Epithelial cell of esophagus (primary cell): ENCODE results near the gene SIGLEC9.
"Not testable (repeated sequence)": the region's sequence is repeated elsewhere in the genome, so short reads cannot be mapped to it uniquely, and the experiment has no call there.

ENCODE experiments used
- DNase-seq: peaks from one replicate; pipeline ENCODE4 v3.0.0; 2010; ENCODE audit warnings: low read depth
- H3K4me3 ChIP-seq: 2 replicates; pipeline ENCODE4 v1.5.1; 2011; ENCODE audit warnings: mild to moderate bottlenecking, low read length, control low read depth
- TF ChIP-seq, protein P1 (sequence below): IDR thresholded peaks from 2 replicates; pipeline ENCODE4 v1.5.1; 2011; ENCODE audit warnings: low read depth, mild to moderate bottlenecking, low read length, control low read depth, inconsistent platforms; ENCODE audit not compliant: insufficient read depth; ENCODE audit errors: missing control alignments

Gene SIGLEC9

DNA sequence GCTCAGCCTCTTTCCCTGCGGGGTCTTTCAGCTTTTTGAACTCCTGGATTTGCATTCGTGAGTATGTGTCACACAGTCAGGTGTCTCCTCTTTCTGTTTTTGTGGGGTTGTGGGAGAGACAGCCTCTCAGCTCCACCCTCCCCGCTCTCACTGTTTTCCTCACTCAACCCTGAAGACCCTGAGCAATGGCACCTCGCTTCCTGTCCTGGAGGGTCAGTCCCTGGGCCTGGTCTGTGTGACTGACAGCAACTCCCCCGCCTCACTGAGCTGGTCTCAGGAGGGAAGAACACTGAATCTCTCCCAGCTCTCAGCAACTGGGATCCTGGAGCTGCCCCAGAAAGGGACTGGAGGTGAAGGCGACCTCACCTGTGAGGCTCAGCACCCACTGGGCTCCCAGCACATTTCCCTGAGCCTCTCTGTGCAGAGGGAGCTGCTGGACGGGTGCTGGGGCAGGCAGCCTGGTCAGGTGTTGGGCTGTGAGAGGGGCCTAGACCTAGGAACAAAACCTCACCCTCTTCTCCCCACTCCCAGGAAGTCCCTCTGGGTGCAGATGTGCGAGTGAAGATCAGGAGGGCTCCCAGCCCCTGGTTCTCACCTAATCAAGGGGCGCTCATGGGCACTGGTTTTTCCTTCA lies 13.2 kb downstream of the SIGLEC9 start:
- no peak overlapping the region for H3K4me3 ChIP-seq
- TF ChIP-seq, protein P1, sequence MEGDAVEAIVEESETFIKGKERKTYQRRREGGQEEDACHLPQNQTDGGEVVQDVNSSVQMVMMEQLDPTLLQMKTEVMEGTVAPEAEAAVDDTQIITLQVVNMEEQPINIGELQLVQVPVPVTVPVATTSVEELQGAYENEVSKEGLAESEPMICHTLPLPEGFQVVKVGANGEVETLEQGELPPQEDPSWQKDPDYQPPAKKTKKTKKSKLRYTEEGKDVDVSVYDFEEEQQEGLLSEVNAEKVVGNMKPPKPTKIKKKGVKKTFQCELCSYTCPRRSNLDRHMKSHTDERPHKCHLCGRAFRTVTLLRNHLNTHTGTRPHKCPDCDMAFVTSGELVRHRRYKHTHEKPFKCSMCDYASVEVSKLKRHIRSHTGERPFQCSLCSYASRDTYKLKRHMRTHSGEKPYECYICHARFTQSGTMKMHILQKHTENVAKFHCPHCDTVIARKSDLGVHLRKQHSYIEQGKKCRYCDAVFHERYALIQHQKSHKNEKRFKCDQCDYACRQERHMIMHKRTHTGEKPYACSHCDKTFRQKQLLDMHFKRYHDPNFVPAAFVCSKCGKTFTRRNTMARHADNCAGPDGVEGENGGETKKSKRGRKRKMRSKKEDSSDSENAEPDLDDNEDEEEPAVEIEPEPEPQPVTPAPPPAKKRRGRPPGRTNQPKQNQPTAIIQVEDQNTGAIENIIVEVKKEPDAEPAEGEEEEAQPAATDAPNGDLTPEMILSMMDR: no peak
- DNase-seq: no peak

DNA sequence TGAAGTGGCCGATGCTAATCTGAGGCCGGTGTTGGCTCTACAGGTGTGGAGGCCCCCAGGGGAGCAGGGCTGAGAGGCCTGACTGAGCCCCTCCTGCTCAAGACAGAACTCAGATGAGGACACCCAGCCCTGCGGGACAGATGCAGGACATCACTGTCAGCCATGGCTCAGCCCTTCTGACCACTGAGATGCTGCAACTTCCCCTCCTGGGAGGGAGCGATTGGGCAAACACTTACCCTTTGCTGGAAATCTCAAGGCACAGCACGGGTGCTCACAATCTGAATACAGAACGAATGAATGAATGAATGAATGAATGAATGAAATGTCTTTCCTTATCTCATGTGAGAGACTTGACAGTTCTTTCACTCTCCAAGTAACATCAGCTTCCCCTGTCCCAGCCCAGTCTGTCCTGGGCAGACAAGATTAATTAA lies 13.9 kb downstream of the SIGLEC9 start:
- no peak for DNase-seq
- TF ChIP-seq, protein P1: no peak
- H3K4me3 ChIP-seq: no peak overlapping the region

DNA sequence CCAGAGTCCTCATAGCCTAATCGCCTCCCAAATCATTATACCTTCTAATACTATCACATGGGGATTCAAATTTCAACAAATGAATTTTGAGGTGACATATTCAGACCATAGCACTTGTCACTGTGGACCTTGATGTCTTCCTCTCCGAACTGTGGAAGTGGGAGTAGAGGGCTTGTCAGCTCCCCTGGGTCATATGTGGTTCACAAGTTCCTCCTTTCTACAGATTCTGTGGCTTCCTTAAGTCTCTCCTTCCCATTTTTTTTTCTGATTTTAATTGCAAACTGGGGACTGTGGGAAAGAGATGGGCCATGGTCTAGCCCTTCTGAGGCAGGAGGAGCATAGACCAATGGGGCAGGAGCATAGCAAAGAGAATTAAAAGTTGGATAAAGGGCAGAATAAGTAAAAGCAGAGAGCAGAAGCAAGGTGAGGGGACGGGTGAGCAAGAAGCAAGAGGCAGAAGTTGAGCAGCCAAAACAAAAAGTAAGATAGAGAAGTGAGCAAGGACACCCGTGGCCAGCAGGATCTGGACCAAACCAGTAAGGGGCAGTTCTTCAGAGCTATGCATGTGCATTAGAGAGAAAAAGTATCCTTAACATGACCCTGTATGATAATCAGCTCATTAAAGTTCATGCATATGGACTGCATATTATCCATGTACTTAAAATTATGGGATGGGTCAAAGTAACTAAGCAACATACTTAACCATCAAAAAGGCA lies 14.8 kb downstream of the SIGLEC9 start:
- DNase-seq: no peak
- H3K4me3 ChIP-seq: no peak overlapping the region
- TF ChIP-seq, protein P1: no peak

DNA sequence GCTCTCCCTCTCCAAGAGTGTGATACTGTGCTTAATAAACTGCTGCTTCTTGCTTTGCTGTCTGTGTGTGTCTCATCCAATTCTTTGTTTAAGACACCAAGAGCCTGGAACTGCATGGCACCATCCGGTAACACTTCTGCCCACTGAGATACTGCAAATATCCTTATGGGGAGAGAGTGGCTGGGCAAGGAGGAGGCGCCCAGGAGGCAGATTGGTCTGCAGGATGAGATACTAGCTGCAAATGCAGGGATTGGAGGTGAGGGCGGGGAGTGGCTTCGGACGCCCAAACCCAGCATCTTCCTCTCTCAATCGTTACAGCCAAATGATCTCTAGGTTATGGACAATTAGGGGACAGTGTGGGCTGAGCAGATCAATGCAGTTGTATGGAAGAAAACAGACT lies 15.7 kb downstream of the SIGLEC9 start:
- no peak overlapping the region for H3K4me3 ChIP-seq
- no peak for DNase-seq
- TF ChIP-seq, protein P1: no peak

DNA sequence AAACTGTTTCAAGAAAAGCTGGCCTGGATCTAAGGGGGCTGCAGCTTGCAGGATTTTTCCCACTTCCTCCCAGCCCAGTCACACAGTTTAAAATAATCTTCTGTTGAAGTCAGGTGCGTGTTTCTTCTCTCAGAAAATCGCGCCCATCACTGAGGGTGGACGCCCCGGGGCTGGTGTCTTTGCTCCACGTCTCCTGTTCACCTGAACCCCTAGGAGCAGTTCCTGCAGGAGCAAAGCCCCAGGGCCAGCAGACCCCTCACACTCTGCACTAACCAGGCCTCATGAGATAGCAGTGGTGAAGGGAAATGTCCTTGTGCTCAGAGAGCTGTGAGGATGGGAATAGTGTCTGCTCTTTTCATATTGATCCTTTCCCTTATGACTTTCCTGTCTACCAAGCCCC lies 16.5 kb downstream of the SIGLEC9 start:
- no peak overlapping the region for H3K4me3 ChIP-seq
- no peak for DNase-seq
- TF ChIP-seq, protein P1: no peak

DNA sequence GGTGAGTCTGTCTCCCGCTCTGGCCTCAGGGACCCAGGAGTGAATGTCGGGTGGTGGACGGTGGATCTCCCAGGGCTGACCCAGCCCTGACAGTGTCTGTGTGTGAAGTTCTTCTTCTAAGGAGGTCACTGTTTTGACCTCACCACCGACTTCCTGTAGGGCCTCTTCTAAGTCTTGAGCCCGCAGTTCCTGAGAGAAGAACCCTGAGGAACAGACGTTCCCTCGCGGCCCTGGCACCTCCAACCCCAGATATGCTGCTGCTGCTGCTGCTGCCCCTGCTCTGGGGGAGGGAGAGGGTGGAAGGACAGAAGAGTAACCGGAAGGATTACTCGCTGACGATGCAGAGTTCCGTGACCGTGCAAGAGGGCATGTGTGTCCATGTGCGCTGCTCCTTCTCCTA lies 17.4 kb downstream of the SIGLEC9 start, which contains the start of gene SIGLEC7:
Gene SIGLEC7 (plus strand): TSS at position 183 of the 400 bp plus-strand sequence. CDS start 69 bp downstream, at position 252.
- TF ChIP-seq, protein P1: no peak
- H3K4me3 ChIP-seq: no peak within 1 kb of the TSS
- DNase-seq: no peak

DNA sequence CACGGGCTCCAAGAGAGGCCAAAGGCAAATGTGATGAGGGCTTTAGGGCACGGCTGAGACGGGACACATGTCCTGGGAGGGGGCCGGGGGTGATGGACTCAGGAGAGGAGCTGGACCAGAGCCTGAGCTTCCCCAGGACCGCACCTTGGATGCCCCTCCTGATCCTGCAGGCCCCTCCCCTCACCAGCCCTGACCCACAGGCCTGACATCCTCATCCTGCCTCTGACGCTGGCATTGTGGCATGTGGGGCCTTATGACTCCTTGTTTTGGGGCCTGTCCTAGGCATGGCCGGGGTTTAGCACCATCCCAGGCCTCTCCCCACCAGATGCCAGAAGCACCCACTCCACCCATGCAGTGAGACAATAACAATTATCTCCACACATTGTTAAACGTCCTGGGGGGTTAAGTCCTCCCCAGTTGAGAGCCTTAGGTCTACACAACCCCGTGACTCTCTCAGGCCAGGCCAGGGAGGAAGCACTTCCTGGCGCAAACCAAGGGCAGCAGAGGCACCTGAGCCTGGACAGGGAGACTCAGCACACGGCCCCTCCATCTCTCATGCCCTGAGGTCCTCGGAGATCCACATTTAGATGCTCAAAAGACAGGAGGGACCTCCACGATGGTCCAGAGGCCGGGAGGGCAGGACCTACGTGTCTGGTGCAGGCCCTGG lies 18.2 kb downstream of the SIGLEC9 start:
- not testable (repeated sequence) for DNase-seq, H3K4me3 ChIP-seq
